ENCODE measurements around the gene PCMT1.

The PCMT1 gene

DNA sequence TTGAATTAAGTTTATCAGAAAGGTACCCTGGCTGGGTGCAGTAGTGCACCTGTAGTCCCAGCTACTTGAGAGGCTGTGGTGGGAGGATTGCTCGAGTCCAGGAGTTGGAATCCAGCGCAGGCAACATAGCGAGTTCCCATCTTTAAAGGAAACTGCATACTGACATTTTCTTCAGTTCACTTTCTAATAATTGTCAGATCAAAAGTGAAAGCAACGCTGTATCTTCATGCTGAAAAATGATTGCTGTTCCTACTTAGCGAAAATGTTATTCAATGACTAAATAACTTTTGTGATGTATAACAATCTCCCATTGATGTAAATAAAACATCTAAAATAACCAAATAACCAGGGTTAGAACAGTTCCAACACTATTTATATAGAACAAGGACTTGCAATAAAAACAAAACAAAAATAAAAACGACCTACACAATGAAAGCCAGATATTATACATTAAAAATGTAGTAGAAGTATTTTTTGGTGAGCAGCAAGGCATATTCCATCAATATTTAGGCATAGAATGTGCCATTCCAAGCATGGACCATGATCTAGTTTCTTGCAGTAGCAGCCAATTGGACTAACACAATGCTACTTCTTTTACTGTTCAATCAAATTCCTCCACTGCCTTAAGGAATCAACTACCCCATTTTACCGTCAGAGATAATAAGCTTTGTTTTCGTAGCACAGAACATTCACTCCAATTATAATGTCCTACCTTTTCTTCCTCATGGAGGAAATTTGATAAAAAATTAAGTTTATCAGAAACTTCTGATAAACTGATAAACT is 33.2 kb upstream of the PCMT1 start:
- no peaks in the 10 kb centered on the region for H3K4me1 ChIP-seq
- H3K27ac ChIP-seq: peak overlapping the region; percentile 98
- H3K27me3 ChIP-seq (ENCODE audit: control insufficient read depth, insufficient read depth, low read length): no peaks in the 10 kb centered on the region
- TF ChIP-seq, protein P1, sequence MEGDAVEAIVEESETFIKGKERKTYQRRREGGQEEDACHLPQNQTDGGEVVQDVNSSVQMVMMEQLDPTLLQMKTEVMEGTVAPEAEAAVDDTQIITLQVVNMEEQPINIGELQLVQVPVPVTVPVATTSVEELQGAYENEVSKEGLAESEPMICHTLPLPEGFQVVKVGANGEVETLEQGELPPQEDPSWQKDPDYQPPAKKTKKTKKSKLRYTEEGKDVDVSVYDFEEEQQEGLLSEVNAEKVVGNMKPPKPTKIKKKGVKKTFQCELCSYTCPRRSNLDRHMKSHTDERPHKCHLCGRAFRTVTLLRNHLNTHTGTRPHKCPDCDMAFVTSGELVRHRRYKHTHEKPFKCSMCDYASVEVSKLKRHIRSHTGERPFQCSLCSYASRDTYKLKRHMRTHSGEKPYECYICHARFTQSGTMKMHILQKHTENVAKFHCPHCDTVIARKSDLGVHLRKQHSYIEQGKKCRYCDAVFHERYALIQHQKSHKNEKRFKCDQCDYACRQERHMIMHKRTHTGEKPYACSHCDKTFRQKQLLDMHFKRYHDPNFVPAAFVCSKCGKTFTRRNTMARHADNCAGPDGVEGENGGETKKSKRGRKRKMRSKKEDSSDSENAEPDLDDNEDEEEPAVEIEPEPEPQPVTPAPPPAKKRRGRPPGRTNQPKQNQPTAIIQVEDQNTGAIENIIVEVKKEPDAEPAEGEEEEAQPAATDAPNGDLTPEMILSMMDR (IDR thresholded peaks at IDR 0.05): no peak
- H3K36me3 ChIP-seq (ENCODE audit: control insufficient read depth, insufficient read depth, low read length): no peaks in the 10 kb centered on the region
- H3K9ac ChIP-seq: no peak overlapping the region
- peaks cover 38% of the 10 kb centered on the region for H3K79me2 ChIP-seq
- no peak overlapping the region for H2AFZ ChIP-seq
- no peaks in the 10 kb centered on the region for H3K9me3 ChIP-seq (ENCODE audit: control insufficient read depth, low read length)
- peak overlapping the region; percentile 97 for H3K4me3 ChIP-seq (ENCODE audit: low read depth, low read length)
- H3K4me2 ChIP-seq (ENCODE audit: low read length): peak overlapping the region; percentile 81

DNA sequence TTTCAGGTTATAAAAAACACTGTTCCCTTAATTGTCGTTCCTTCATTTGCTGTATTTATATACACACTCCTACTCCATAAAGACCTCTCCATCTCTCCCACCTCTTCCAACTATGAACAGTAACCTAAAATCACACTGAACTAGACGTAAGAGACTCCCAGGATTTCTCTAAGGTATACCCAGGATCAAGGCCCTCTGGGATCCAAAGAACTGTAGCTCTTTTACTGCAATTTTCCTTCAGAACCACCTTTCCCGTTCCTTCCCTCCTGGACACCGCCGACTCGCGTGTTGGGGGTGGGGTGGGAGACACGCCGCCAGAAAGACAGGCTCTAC is 32.3 kb upstream of the PCMT1 start:
- no peaks in the 10 kb centered on the region for H3K36me3 ChIP-seq (ENCODE audit: control insufficient read depth, insufficient read depth, low read length)
- H3K27me3 ChIP-seq (ENCODE audit: control insufficient read depth, insufficient read depth, low read length): no peaks in the 10 kb centered on the region
- H3K4me3 ChIP-seq (ENCODE audit: low read depth, low read length): peak overlapping the region; percentile 97
- no peaks in the 10 kb centered on the region for H3K9me3 ChIP-seq (ENCODE audit: control insufficient read depth, low read length)
- H3K9ac ChIP-seq: peak overlapping the region; percentile 94
- H3K4me2 ChIP-seq (ENCODE audit: low read length): peak overlapping the region; percentile 81
- H2AFZ ChIP-seq: peak overlapping the region; percentile 93
- H3K4me1 ChIP-seq: no peaks in the 10 kb centered on the region
- peaks cover 30% of the 10 kb centered on the region for H3K79me2 ChIP-seq
- peak overlapping the region; percentile 98 for H3K27ac ChIP-seq
- TF ChIP-seq, protein P1 (IDR thresholded peaks at IDR 0.05): no peak

DNA sequence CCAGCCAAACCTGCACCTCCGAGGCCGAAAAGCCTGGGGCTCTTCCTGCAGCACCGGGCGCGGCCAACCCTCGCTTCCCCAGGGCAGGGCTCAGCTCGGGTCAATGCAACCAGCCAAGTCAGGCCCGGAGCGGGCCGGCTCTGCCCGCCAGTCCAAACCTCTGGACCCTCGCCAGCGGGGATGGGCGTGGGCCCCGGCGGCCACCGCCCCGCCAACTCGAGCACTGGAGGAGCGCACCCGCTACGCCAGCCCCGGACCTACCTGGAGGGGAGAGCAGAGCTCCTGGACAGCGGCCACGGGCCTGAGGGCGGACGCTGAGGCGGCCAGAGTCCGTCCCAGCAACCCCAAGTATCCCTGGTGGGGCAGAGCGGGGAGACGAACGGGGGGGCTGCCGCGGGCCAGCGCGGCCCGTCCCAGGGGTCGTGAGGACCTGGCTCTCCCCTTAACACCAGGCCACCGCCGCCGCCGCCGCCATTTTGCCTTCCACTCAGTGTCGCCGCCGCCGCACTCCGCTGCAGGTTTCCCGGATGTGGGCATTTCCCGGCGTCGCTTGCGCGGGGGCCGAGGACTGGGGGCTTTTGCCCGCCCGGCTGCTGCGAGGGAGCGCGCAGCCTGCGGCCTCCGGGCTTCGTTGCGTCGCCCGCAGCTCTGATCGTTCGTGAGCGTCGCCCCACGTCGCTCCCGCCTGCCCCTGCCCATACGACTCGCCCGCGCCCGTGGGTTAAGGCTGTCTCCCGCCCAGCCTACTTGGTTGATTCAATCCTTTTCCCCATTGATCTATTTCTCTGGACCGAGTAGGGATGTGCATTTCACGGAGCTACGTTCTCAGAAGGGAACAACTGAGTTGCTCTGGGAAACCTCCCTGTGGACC is 31.7 kb upstream of the PCMT1 start, which contains the start of gene LATS1:
TSS of gene LATS1 (minus strand) at position 514 of the 871 bp plus-strand sequence. CDS start 15,975 bp downstream, outside the sequence.
- no peaks in the 10 kb centered on the region for H3K4me1 ChIP-seq
- peak within 1 kb of the TSS; percentile 94 for H3K9ac ChIP-seq
- H3K27ac ChIP-seq: peak within 1 kb of the TSS; percentile 98
- peaks cover 24% of the 10 kb centered on the region for H3K79me2 ChIP-seq
- peak within 1 kb of the TSS; percentile 93 for H2AFZ ChIP-seq
- peak within 1 kb of the TSS; percentile 97 for H3K4me3 ChIP-seq (ENCODE audit: low read depth, low read length)
- peak within 1 kb of the TSS; percentile 81 for H3K4me2 ChIP-seq (ENCODE audit: low read length)
- no peaks in the 10 kb centered on the region for H3K27me3 ChIP-seq (ENCODE audit: control insufficient read depth, insufficient read depth, low read length)
- TF ChIP-seq, protein P1 (IDR thresholded peaks at IDR 0.05): no peak
- no peaks in the 10 kb centered on the region for H3K9me3 ChIP-seq (ENCODE audit: control insufficient read depth, low read length)
- no peaks in the 10 kb centered on the region for H3K36me3 ChIP-seq (ENCODE audit: control insufficient read depth, insufficient read depth, low read length)

DNA sequence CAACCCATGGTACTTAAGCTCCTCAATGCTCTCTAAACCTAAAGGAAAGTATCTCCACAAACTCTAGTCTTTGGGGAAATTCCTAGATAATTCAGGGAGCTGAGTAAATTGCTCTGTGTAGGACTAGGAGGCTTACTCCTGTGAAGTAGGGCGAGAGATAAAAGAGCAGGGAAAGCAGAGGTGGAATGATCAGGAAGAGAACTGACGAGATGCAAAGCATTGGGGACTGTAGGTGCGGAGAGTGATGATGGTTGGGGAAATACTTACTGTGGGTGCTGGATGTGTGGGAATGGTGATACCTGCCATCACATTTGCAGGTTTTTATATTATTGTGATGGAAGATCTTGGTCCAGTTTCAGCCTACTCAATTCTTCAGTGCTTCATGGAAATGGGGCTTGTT is 30.0 kb upstream of the PCMT1 start:
- peak overlapping the region; percentile 7 for H2AFZ ChIP-seq
- H3K9me3 ChIP-seq (ENCODE audit: control insufficient read depth, low read length): no peaks in the 10 kb centered on the region
- no peaks in the 10 kb centered on the region for H3K27me3 ChIP-seq (ENCODE audit: control insufficient read depth, insufficient read depth, low read length)
- H3K36me3 ChIP-seq (ENCODE audit: control insufficient read depth, insufficient read depth, low read length): no peaks in the 10 kb centered on the region
- H3K4me1 ChIP-seq: no peaks in the 10 kb centered on the region
- TF ChIP-seq, protein P1 (IDR thresholded peaks at IDR 0.05): no peak
- H3K4me3 ChIP-seq (ENCODE audit: low read depth, low read length): no peak overlapping the region
- no peak overlapping the region for H3K9ac ChIP-seq
- no peak overlapping the region for H3K27ac ChIP-seq
- H3K79me2 ChIP-seq: peaks cover 9% of the 10 kb centered on the region
- no peak overlapping the region for H3K4me2 ChIP-seq (ENCODE audit: low read length)

All from parathyroid adenoma (tissue), 2 donors.